Colonic mucosa (tissue), 4 donors: ENCODE data around the gene IFIT5. TPM values are rescaled to one million over a fixed set of nuclear protein-coding genes. Genes with fewer than 3 reads are reported as not detected.

Experiments
- DNase-seq: peaks from one replicate; pipeline ENCODE4 v3.0.0-alpha.2; 2020
- H3K27ac ChIP-seq: fragments of 200-600 bp; one replicate; pipeline ENCODE4 v1.8.0; 2021
- H3K27me3 ChIP-seq: fragments of 200-600 bp; one replicate; pipeline ENCODE4 v1.8.0; 2021
- H3K36me3 ChIP-seq: fragments of 200-600 bp; one replicate; pipeline ENCODE4 v1.8.0; 2021
- H3K4me1 ChIP-seq: fragments of 200-600 bp; one replicate; pipeline ENCODE4 v1.8.0; 2021; ENCODE audit warnings: mild to moderate bottlenecking
- H3K4me3 ChIP-seq: fragments of 200-600 bp; one replicate; pipeline ENCODE4 v1.8.0; 2021
- H3K9ac ChIP-seq, 2 donors: one replicate each; pipeline ENCODE4 v1.7.0; 2013; ENCODE audit warnings: control low read depth in 2 of 2, low read depth in 2 of 2, low read length in 2 of 2
- H3K9me3 ChIP-seq: fragments of 200-600 bp; one replicate; pipeline ENCODE4 v1.8.0; 2021
- intact Hi-C: fragments of 100-400 bp; cut with DNase I; formaldehyde crosslinking; loops from one replicate; pipeline ENCODE4 v1.14.1; 2022
- total RNA-seq, 2 donors: library from RNA; stranded (reverse); fragmentation: NEBNext Ultra II Directional in 1 of 2; extraction: Animal tissue kit (Norgen Biotek cat#: 25700) in 1 of 2; gene quantifications; one replicate each; pipeline ENCODE4 v1.2.1, GENCODE V29; 2021
- TF ChIP-seq, protein P1 (sequence below): fragments of 200-600 bp; IDR thresholded peaks from one replicate; pipeline ENCODE4 v1.8.0; 2022; ENCODE audit warnings: antibody characterized with exemption, mild to moderate bottlenecking
- donor health status: healthy.
- donor health status: DM: no; HTN: no; CAD: no.
- donor health status: DM: no; HTN: no; CAD: no.

Gene IFIT5
- total RNA-seq, 2 donors from 2014 or later: 6.1 to 7.5 TPM

GRCh38 chr10:89466599-89467035 lies 52.2 kb downstream of the IFIT5 start:
- Histone ChIP-seq H3K27ac (no peak overlapping the region), H3K9ac (no peak overlapping the region), H3K4me1 (no peaks in the 10 kb centered on the region), H3K9me3 (no peaks in the 10 kb centered on the region), H3K4me3 (no peak overlapping the region), H3K36me3 (no peaks in the 10 kb centered on the region), H3K27me3 (no peaks in the 10 kb centered on the region)
- no peak for DNase-seq
- TF ChIP-seq, protein P1, sequence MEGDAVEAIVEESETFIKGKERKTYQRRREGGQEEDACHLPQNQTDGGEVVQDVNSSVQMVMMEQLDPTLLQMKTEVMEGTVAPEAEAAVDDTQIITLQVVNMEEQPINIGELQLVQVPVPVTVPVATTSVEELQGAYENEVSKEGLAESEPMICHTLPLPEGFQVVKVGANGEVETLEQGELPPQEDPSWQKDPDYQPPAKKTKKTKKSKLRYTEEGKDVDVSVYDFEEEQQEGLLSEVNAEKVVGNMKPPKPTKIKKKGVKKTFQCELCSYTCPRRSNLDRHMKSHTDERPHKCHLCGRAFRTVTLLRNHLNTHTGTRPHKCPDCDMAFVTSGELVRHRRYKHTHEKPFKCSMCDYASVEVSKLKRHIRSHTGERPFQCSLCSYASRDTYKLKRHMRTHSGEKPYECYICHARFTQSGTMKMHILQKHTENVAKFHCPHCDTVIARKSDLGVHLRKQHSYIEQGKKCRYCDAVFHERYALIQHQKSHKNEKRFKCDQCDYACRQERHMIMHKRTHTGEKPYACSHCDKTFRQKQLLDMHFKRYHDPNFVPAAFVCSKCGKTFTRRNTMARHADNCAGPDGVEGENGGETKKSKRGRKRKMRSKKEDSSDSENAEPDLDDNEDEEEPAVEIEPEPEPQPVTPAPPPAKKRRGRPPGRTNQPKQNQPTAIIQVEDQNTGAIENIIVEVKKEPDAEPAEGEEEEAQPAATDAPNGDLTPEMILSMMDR: no peak
- intact Hi-C loops: no loop called here

DNA sequence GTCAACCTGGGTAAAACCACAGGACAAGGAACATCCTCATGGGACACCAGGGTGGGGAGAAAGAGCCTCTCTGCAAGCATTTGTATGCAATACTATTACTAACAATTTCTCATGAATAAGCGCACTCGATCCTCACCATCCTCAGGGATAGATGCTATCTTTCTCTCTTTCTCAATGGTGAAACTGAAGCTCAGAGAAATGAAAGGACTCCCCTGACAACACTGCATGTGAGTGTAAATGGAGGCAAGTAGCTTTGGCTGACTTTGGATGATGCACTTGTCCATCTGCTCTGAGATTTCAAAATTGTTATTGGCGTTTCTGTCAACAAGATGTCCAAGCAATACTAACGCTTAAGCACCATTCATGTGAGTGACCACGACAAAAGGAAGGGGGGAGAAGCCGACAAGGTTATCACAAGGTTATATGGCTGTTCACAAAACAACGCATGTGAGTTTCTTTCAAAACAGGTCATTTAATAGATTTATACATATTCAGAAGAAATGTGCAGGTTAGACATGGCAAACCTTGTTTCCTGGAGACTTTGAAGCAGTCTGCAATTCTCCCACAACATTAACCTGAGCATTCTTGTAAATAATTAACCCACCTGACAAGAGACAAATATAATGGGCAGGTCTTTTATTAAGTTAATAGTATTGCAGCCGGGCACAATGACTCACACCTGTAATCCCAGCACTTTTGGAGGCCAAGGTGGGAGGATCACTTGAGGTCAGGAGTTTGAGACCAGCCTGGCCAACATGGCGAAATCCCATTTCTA lies 54.0 kb downstream of the IFIT5 start:
- H3K27ac ChIP-seq: no peak overlapping the region
- H3K4me3 ChIP-seq: no peak overlapping the region
- no peaks in the 10 kb centered on the region for H3K36me3 ChIP-seq
- H3K9me3 ChIP-seq: no peaks in the 10 kb centered on the region
- intact Hi-C loops: no loop called here
- H3K27me3 ChIP-seq: no peaks in the 10 kb centered on the region
- no peak overlapping the region for H3K9ac ChIP-seq
- no peaks in the 10 kb centered on the region for H3K4me1 ChIP-seq
- TF ChIP-seq, protein P1: no peak
- no peak for DNase-seq

DNA sequence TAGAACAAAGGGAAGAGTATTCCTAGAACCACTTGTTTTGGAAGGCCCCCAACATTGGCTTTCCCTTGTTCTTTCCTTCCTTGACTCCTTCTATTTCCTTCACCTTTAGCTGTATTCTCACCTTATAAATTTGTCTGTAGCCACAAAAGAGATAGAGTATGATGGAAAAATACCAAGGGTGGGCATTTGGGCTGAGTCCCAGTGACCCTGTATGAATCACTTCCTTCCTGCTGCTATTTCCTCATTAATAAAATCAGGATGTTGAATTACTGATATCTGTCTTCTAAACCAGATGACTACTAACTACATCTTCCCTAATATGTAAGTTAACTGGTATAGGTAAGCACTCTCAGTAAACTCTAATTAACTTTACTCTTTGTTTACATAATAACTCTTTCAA lies 55.1 kb downstream of the IFIT5 start:
- Histone ChIP-seq H3K9me3 (no peaks in the 10 kb centered on the region), H3K9ac (no peak overlapping the region), H3K27ac (no peak overlapping the region), H3K36me3 (no peaks in the 10 kb centered on the region), H3K4me1 (no peaks in the 10 kb centered on the region), H3K27me3 (no peaks in the 10 kb centered on the region), H3K4me3 (no peak overlapping the region)
- intact Hi-C loops: no loop called here
- TF ChIP-seq, protein P1: no peak
- DNase-seq: no peak

Other genes starting within 250 kb of the IFIT5 start
- 1 to 10 TPM in 1 of 2 donors, under 1 TPM in 1; 0.40 to 1.7 TPM for gene CH25H, start 207.3 kb upstream of the IFIT5 start, total RNA-seq
- gene LIPA, start 162.8 kb upstream of the IFIT5 start, total RNA-seq: 10 to 100 TPM; 30.4 to 37.8 TPM
- 1 to 10 TPM; 4.8 to 7.5 TPM for gene IFIT2, start 112.5 kb upstream of the IFIT5 start, total RNA-seq
- gene IFIT3, start 86.6 kb upstream of the IFIT5 start, total RNA-seq: 1 to 10 TPM; 4.3 to 5.1 TPM
- not detected for gene IFIT1B, start 36.5 kb upstream of the IFIT5 start, total RNA-seq
- gene IFIT1, start 21.9 kb upstream of the IFIT5 start, total RNA-seq: 1 to 10 TPM; 1.9 to 5.4 TPM
- under 1 TPM; 0.20 to 0.24 TPM for gene SLC16A12, start 121.0 kb downstream of the IFIT5 start, total RNA-seq
- 10 to 100 TPM; 22.8 to 55.4 TPM for gene PANK1, start 230.7 kb downstream of the IFIT5 start, total RNA-seq